Heart left ventricle (tissue), 13 donors: ENCODE measurements around the gene SETD2.

Experiments used
- POLR2A ChIP-seq, 2 donors: fragments of 450-650 bp; IDR thresholded peaks; one replicate each; pipeline ENCODE4 v1.6.1; 2017; ENCODE audit warnings: antibody characterized with exemption in 2 of 2, mild to moderate bottlenecking in 2 of 2, moderate library complexity in 2 of 2
- TF ChIP-seq, protein P1 (sequence below), 12 donors: fragments of 200-600 bp; sonication (generic) in 4 of 12; IDR thresholded peaks; one replicate each; pipeline versions ENCODE4 v1.5.0 to v1.8.0; 2018 to 2022; ENCODE audit warnings: antibody characterized with exemption in 12 of 12, mild to moderate bottlenecking in 5 of 12
- donor health status: ischemic (EF 13 %, LVEDD 7.1; RV severe dilation, severe dysfunction).
- donor health status: DM: no; HTN: yes; CAD: no.
- donor health status: DM: no; HTN: no; CAD: no.
- donor health status: ischemic (EF 25% LVEDD 6.9; RV normal size, moderate dysfunction).
- donor health status: ischemic (EF 25% LVEDD 5.7; RV mildly dilated, moderate dysfunction).
- donor health status: ischemic (EF 35%, LVEDD 5.7; RV mildly dilated, moderate dysfunction).
- donor health status: nonischemic (EF 11% LVEDD 7.7; RV severe dilation, severe dysfunction).
- donor health status: DM: yes; HTN: yes; CAD: no.
- donor health status: PGD.
- donor health status: ischemic (EF 29% LVEDD 5.4; RV normal size, mild dysfunction).
- donor health status: nonischemic (EF 23%, LVEDD 6.1; RV moderate dilation, normal function).

DNA sequence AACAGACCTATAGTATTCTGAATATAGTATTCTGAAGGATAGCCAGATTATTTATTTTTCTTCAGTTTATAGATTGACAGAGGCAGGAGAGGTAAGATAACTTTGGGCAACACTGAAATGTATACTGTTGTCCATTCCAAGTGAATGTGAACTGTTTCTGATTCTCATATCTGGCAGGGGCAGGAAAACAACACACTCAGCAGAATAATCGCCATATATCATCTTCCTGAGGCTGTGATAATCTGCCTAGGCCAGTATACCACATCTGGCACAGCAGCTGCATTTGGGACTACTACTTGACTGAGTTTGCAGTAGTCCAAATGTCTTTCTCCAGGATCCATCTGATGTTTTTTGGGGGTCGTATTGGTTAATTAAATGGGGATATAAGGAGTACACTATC, 22.4 kb upstream of the SETD2 start:
- no peak for TF ChIP-seq POLR2A (IDR thresholded peaks at IDR 0.05)
- TF ChIP-seq, protein P1, sequence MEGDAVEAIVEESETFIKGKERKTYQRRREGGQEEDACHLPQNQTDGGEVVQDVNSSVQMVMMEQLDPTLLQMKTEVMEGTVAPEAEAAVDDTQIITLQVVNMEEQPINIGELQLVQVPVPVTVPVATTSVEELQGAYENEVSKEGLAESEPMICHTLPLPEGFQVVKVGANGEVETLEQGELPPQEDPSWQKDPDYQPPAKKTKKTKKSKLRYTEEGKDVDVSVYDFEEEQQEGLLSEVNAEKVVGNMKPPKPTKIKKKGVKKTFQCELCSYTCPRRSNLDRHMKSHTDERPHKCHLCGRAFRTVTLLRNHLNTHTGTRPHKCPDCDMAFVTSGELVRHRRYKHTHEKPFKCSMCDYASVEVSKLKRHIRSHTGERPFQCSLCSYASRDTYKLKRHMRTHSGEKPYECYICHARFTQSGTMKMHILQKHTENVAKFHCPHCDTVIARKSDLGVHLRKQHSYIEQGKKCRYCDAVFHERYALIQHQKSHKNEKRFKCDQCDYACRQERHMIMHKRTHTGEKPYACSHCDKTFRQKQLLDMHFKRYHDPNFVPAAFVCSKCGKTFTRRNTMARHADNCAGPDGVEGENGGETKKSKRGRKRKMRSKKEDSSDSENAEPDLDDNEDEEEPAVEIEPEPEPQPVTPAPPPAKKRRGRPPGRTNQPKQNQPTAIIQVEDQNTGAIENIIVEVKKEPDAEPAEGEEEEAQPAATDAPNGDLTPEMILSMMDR (IDR thresholded peaks at IDR 0.05) = no peak
